ENCODE data around the gene CCDC138. TPM values are rescaled to one million over a fixed set of nuclear protein-coding genes. Genes with fewer than 3 reads are reported as not detected.
A peak's percentile ranks its signal among the peaks of the same experiment; 100 is the strongest.

CCDC138 gene
- total RNA-seq, 1 donor = 4.0 TPM

GRCh38 chr2:108889907-108890306, 103.3 kb downstream of the CCDC138 start:
- DNase-seq (ENCODE audit: low read depth in 2 of 3, low spot score in 2 of 3) = peak in 1 of 3 donors; percentile 33

DNA sequence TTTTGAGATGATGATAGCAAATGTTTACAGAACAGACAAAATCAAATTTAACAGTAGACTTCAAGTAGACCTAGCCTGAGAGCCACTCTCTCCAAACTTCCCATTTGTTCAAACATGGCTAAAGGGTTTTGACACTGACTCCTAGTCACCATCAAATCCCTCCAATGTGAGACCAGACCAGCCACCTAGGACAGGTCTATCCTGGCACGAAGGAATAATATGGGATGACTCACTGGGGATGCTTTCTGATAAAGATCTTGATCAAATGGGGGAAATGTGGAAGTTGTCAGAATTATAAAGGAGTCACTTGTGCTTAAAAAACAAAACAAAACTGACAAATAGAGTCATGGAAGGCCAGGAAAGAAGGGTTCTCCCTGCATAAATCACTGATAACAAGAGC, 106.7 kb downstream of the CCDC138 start:
- no peak for DNase-seq (ENCODE audit: low read depth in 2 of 3, low spot score in 2 of 3)

GRCh38 chr2:108894766-108895165, 108.2 kb downstream of the CCDC138 start:
- no peak for DNase-seq (ENCODE audit: low read depth in 2 of 3, low spot score in 2 of 3)

- DNase-seq (ENCODE audit: low read depth in 2 of 3, low spot score in 2 of 3) = no peak
Observed at GRCh38 chr2:108895188-108895587, 108.6 kb downstream of the CCDC138 start.

DNA sequence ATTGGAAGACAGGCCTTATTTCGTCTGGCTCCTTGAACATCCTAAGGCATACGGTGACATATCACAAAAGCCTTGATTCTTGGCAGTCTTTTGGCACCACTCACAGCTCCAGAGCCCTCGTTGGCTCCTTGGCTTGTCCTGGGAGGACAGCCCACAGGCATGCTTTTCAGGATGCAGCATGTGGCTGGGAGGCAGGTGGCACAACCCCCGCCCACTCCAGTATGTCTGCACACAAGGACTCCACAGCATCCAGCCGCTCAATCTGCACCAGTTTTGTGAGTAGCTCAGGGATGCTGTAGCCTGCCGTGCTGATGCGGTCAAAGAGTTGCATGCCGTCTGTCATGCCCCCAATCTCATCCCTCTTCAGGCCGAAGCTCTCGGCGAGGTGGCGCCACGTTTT, 110.2 kb downstream of the CCDC138 start:
- no peak for DNase-seq (ENCODE audit: low read depth in 2 of 3, low spot score in 2 of 3)

DNA sequence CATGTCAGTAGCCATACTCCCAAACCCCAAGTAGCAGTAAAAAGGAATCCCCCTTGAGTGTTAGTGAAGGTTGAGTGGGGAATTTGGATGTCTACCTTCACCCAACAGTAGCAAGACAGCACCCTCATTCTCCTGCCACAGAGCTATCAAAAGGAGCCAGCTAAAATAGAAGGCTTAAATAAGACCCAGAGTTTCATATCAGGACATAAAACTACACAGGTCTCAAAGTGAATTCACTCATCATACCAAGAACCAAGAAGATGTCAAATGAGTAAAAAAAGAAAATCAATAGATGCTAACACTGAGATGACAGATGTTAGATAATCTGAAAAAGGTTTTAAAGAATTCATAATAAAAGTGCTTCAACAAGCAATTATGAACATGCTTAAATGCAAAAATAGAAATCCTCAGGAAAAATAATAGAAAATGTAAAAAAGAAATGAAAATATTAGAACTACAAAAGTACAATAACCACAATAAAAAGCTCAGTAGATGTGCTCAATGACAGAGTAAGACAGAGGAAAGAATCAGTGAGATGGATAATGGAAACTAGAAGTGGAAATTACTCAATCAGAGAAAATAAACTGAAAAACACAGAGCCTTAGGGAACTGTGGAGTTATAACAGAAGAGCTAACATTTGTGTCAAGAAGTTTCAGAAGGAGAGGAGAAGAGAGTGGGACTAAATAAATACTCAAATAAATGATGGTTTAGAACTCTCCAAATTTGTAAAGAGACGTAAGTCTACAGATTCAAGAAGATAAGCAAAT, 111.9 kb downstream of the CCDC138 start:
- no peak for DNase-seq (ENCODE audit: low read depth in 2 of 3, low spot score in 2 of 3)

DNA sequence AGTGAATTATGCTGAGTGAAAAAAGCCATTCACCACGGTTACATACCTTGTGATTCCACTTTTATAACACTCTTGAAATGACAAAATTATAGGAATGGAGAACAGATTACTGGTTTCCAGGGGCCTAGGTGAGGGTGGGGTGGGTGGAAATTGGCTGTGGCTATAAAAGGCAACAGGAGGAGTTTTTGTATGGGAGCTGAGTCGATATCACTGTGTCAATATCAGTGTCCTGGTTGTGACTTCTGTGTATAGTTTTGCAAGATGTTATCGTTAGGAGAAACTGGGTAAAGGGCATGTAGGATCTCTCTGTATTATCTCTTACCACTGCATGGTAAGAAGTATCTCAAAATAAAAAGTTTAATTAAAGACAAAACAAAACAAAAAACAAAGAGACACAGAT, 118.1 kb downstream of the CCDC138 start:
- no peak for DNase-seq (ENCODE audit: low read depth in 2 of 3, low spot score in 2 of 3)

DNA sequence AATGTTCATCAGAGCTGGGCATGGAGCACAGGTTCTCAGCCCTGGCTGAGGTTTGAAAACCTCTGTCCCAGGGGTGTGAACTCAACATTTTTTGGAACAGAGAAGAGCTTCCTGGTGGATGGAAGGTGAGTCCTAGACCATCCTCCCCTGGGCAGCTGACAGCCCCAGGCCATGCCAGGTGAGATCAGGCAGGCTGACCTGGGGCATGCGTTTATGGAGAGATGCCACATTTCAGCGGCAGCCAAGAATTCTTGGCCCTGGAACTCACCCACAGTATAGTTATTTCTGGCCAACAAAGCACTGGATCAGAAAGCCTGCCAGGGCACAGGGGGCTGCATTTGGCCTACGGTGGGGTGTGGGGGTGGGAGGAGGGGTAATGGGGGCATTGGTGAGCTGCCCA, 118.6 kb downstream of the CCDC138 start:
- no peak for DNase-seq (ENCODE audit: low read depth in 2 of 3, low spot score in 2 of 3)

- no peak for DNase-seq (ENCODE audit: low read depth in 2 of 3, low spot score in 2 of 3)
Observed at GRCh38 chr2:108905906-108906305, 119.3 kb downstream of the CCDC138 start.

- no peak for DNase-seq (ENCODE audit: low read depth in 2 of 3, low spot score in 2 of 3)
Observed at GRCh38 chr2:108906403-108907077, 120.0 kb downstream of the CCDC138 start.

- no peak for DNase-seq (ENCODE audit: low read depth in 2 of 3, low spot score in 2 of 3)
Observed at GRCh38 chr2:108907822-108908712, 121.5 kb downstream of the CCDC138 start.

DNA sequence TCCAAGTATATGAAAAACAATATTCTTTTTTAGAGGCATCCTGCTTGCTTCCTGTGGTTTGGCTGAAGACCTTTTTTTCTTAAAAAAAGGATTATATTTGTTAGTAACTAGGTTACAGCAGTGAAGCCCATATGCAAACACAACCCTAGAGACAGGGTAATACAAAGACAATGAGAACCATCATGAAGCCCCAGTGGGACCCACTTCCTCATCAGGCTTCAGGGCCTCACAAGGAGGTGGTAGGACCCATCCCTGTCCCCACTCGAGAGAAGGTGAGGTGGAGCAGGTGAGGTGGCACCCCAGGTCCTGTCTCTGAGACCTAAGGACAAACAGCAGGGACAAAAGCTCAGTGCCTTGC, 122.1 kb downstream of the CCDC138 start:
- DNase-seq (ENCODE audit: low read depth in 2 of 3, low spot score in 2 of 3) = peak in 1 of 3 donors; percentile 39

- no peak for DNase-seq (ENCODE audit: low read depth in 2 of 3, low spot score in 2 of 3)
Observed at GRCh38 chr2:108909275-108909823, 122.8 kb downstream of the CCDC138 start.

- no peak for DNase-seq (ENCODE audit: low read depth in 2 of 3, low spot score in 2 of 3)
Observed at GRCh38 chr2:108910011-108910431, 123.5 kb downstream of the CCDC138 start.

- no peak for DNase-seq (ENCODE audit: low read depth in 2 of 3, low spot score in 2 of 3)
Observed at GRCh38 chr2:108910541-108911396, 124.2 kb downstream of the CCDC138 start.

DNA sequence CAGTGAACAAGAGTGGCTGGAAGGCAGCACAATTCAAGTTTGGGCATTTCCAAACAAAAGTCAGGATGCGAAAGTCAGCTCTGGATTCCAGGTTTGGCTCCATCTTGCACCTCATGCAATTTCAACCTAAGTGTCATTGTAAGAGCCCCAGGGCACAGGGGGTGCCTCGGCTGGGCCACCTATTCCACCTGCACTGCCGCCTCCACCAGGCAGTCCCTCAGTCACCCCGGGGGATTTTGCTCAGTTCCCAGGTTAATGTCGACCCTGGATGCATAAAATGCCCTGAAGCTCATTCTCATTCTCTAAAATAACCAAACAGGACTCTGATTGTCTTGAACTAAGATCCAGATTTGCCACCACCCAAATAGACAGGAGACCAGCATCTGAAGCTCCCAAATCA, 124.8 kb downstream of the CCDC138 start:
- DNase-seq (ENCODE audit: low read depth in 2 of 3, low spot score in 2 of 3) = no peak

DNA sequence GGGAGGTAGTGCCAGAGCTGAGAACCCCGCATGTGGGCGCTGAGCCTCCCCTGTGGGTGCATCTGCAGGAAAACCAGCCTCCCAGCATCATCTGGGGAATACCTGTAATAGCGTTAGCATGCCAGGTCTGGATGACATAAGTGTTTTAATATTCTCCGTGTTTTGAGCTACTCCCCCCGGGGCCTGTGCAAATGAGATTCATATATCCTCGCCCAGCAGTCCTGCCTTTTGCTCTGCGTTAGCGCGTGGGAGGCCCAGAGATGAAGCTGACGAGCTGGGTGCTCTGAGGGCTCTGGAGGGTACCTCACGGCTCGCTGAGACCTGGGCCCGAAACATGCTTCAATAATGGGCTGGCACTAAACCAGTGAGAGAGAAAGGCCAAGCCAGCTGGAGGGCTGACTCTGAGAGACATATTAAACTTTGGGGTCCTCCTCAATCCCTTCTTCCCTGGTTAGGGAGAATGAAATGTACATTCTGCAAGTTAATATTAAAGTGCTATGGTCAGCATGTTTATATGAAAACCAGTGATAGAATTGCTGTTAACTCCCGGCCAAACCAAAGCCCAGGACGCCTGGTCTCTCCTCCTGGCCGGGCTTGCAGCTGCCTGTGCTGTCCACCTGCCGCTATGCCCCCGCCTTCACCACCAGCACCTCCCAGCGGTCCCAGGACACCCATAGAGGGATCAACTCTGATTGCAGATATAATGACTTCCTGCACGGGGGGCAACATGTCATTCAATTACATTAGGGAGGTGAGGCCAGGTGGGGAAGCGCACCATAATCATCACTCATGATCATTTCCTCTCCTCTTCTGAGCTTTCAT, 125.4 kb downstream of the CCDC138 start:
- DNase-seq (ENCODE audit: low read depth in 2 of 3, low spot score in 2 of 3) = no peak

DNA sequence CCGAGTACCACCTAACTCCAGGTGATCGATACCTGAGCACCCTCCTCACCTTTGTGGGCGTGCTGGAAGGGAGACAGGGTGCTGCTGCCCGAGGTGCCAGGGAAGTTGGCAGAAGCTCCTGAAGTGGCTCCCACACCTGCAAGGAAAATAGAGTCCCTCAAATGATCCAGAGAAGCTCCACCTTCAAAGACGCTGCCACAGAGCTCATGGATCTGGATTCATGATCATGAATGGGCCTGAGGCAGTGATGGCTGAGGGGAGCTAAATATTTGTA, 126.0 kb downstream of the CCDC138 start:
- DNase-seq (ENCODE audit: low read depth in 2 of 3, low spot score in 2 of 3) = no peak

DNA sequence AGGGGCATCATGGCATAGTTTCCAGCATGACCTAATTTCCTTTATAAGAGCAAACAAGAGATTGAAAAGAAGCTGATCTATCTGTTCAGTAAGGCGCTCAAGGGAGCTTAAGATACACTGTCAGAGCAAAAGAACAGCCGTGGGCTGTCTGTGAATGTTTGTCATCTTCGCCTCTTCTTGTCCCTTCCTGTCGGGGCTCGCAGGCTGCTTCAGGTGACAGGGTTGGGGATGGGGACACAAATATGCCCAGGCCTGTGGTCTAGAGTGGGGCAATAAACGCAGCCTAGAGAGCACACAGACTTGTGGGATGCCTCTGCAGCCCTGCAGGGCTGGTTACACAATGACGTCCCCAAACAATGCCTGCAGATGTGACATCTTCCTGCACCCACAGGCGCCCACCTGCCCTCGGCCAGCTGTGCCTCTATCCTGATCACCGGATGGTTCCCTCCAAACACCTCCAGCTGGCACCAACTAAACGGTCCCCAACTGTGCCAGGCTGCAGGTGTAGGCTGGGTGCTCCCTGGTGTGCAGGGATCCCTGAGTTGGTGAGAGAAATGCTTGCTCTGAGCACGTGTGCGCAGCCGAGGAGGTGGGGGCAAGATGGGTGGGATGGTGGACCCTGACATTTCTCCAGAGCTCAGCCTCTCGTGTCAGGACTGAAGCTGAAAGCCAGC, 129.7 kb downstream of the CCDC138 start:
- DNase-seq (ENCODE audit: low read depth in 2 of 3, low spot score in 2 of 3) = no peak

Measured in hematopoietic multipotent progenitor cell (in vitro differentiated cells).